Measurements from ENCODE around the gene GRIP2. TPM values are rescaled to one million over a fixed set of nuclear protein-coding genes. Genes with fewer than 3 reads are reported as not detected.

The GRIP2 gene
- total RNA-seq, 2 experiments from 2014 or later = not detected

- Mint-ChIP-seq H3K27me3 (no peaks in the 10 kb centered on the region), H3K36me3 (ENCODE audit: low read depth) (peaks cover 45% of the 10 kb centered on the region), H3K9me3 (ENCODE audit: low read depth) (no peaks in the 10 kb centered on the region), H3K27ac (peak overlapping the region; percentile 20), H3K4me1 (peaks cover 38% of the 10 kb centered on the region), H3K4me3 (no peak overlapping the region)
- ATAC-seq (no peak), DNase-seq (no peak)
- intact Hi-C loops (cut with DNase I, micrococcal nuclease) = loop anchor here (1.0 to 2.0 kb wide), 2 partner anchors 58 to 200 kb away; partner anchors contain the start of gene SLC6A6 (in 1 of the 2)
- CTCF ChIA-PET = no interaction called here
- POLR2A ChIA-PET = no interaction called here
These were observed 79.7 kb downstream of the GRIP2 start for GRCh38 chr3:14460342-14461005.

DNA sequence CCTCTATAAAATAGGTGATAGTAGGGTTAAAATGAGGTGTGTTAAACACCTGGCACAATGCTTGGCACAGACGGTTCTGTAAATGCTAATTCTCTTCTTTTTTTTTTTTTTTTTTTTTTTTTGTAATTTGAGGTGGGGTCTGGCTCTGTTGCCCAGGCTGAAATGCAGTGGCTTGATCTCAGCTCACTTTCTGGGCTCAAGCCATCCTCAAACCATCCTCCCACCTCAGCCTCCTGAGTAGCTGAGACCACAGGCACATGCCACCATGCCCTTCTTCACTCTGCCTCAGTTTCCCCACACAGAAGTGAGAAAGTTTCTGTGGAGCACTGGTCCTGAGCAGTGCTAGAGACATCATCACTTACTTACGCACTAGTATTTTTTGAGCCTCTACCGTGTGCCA lies 80.4 kb downstream of the GRIP2 start:
- Mint-ChIP-seq H3K4me3 (no peak overlapping the region), H3K27me3 (no peaks in the 10 kb centered on the region), H3K27ac (peak overlapping the region; percentile 20), H3K36me3 (ENCODE audit: low read depth) (peaks cover 42% of the 10 kb centered on the region), H3K4me1 (peaks cover 38% of the 10 kb centered on the region), H3K9me3 (ENCODE audit: low read depth) (no peaks in the 10 kb centered on the region)
- DNase-seq (no peak), ATAC-seq (no peak)
- ChIA-PET POLR2A (no interaction called here), CTCF (no interaction called here)
- intact Hi-C loops (cut with DNase I, micrococcal nuclease) = loop anchor here (2.0 kb wide), 1 partner anchor 199 kb away; no protein-coding TSS in a partner anchor

DNA sequence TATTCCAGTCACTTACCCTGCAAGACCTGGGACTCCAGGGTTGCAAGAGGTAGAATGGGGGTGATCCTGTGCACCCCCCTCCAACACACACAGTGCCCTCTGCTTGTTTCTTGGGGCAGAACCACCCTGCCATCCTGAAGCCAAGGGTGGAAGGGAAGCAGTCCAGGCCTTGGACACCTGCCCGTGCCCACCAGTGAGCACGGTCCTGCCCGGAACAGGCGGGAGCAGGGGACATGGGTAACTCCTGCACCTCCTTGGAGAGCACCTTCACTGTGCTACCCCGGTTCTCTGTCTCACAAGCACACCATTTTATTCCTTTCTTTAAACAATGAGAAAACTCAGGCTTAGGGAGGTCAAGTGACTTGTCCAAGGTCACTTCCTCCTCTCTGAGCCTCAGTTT lies 80.8 kb downstream of the GRIP2 start:
- peaks cover 38% of the 10 kb centered on the region for H3K4me1 Mint-ChIP-seq
- ATAC-seq (no peak), DNase-seq (no peak)
- intact Hi-C loops (cut with DNase I, micrococcal nuclease) = no loop called here
- ChIA-PET CTCF (interaction anchor here (0.7 to 1.5 kb wide), 9 partner anchors 8 to 256 kb away, joined by 3 to 7 read pairs (median 4); no protein-coding TSS in a partner anchor), POLR2A (interaction anchor here (0.6 kb wide), 1 partner anchor 57 kb away, joined by 3 read pairs; the partner anchor contains the start of gene SLC6A6)
- peaks cover 38% of the 10 kb centered on the region for H3K36me3 Mint-ChIP-seq (ENCODE audit: low read depth)
- no peaks in the 10 kb centered on the region for H3K27me3 Mint-ChIP-seq
- H3K4me3 Mint-ChIP-seq = no peak overlapping the region
- no peaks in the 10 kb centered on the region for H3K9me3 Mint-ChIP-seq (ENCODE audit: low read depth)
- peak overlapping the region; percentile 70 for H3K27ac Mint-ChIP-seq

- intact Hi-C loops (cut with DNase I, micrococcal nuclease) = loop anchor here in 1 of 2 experiments (1.0 kb wide), 1 partner anchor 26 kb away; no protein-coding TSS in a partner anchor
- peak; percentile 59 for ATAC-seq
- POLR2A ChIA-PET = interaction anchor here (0.6 to 0.9 kb wide), 2 partner anchors 27 to 56 kb away, joined by 3 to 4 read pairs; partner anchors contain the start of gene SLC6A6
These were observed 81.5 kb downstream of the GRIP2 start for GRCh38 chr3:14458434-14459275.

DNA sequence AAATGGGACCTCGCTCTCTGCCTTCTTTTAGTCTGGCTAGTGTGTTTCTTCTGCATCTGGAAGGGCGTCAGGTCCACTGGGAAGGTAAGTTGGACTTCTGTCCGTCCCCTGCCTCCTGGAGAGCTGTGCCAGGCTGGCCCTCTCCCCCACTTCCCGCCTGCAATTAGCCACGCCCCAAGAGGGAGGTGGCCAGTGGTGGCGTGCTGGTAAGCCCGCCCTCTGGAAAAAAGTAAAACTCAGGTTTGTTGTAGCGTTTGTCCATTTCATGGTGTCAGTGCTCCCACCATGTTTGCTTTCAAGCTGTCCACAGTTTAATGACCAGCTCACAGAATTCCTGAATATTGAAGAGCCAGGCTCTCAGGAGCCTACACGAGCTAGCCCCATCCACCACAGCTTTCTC lies 82.1 kb downstream of the GRIP2 start:
- no peak for ATAC-seq
- no peak for DNase-seq
- Mint-ChIP-seq H3K36me3 (ENCODE audit: low read depth) (peaks cover 42% of the 10 kb centered on the region), H3K27ac (peak overlapping the region; percentile 70), H3K9me3 (ENCODE audit: low read depth) (no peaks in the 10 kb centered on the region), H3K4me1 (peaks cover 37% of the 10 kb centered on the region), H3K4me3 (no peak overlapping the region), H3K27me3 (no peaks in the 10 kb centered on the region)
- POLR2A ChIA-PET = interaction anchor here (0.9 kb wide), 1 partner anchor 26 kb away, joined by 4 read pairs; no protein-coding TSS in a partner anchor
- CTCF ChIA-PET = interaction anchor here (0.6 to 1.5 kb wide), 7 partner anchors 10 to 209 kb away, joined by 3 to 6 read pairs (median 4); no protein-coding TSS in a partner anchor
- intact Hi-C loops (cut with DNase I, micrococcal nuclease) = loop anchor here in 1 of 2 experiments (1.0 kb wide), 1 partner anchor 26 kb away; no protein-coding TSS in a partner anchor

More at GRCh38 chr3:14458434-14459275, 81.5 kb downstream of the GRIP2 start:
- CTCF ChIA-PET = interaction anchor here (0.5 to 1.5 kb wide), 14 partner anchors 9 to 255 kb away, joined by 3 to 7 read pairs (median 4); no protein-coding TSS in a partner anchor
- Mint-ChIP-seq H3K36me3 (ENCODE audit: low read depth) (peaks cover 43% of the 10 kb centered on the region), H3K9me3 (ENCODE audit: low read depth) (no peaks in the 10 kb centered on the region), H3K27ac (peak overlapping the region; percentile 70), H3K4me1 (peaks cover 38% of the 10 kb centered on the region), H3K4me3 (no peak overlapping the region), H3K27me3 (no peaks in the 10 kb centered on the region)
- DNase-seq = peak; percentile 29

- H3K27ac Mint-ChIP-seq = no peak overlapping the region
- ChIA-PET POLR2A (no interaction called here), CTCF (interaction anchor here (1.0 to 1.3 kb wide), 2 partner anchors 10 to 56 kb away, joined by 3 read pairs; no protein-coding TSS in a partner anchor)
- no peaks in the 10 kb centered on the region for H3K9me3 Mint-ChIP-seq (ENCODE audit: low read depth)
- intact Hi-C loops (cut with DNase I, micrococcal nuclease) = no loop called here
- H3K4me1 Mint-ChIP-seq = peaks cover 32% of the 10 kb centered on the region
- ATAC-seq (no peak), DNase-seq (no peak)
- no peak overlapping the region for H3K4me3 Mint-ChIP-seq
- H3K27me3 Mint-ChIP-seq = no peaks in the 10 kb centered on the region
- peaks cover 39% of the 10 kb centered on the region for H3K36me3 Mint-ChIP-seq (ENCODE audit: low read depth)
These were observed 82.7 kb downstream of the GRIP2 start for GRCh38 chr3:14457481-14457880.

GRCh38 chr3:14456794-14457193 lies 83.3 kb downstream of the GRIP2 start:
- ATAC-seq (no peak), DNase-seq (no peak)
- intact Hi-C loops (cut with DNase I, micrococcal nuclease) = no loop called here
- H3K27ac Mint-ChIP-seq = no peak overlapping the region
- CTCF ChIA-PET = interaction anchor here (0.7 to 1.3 kb wide), 3 partner anchors 11 to 482 kb away, joined by 3 read pairs; no protein-coding TSS in a partner anchor
- POLR2A ChIA-PET = interaction anchor here (0.7 kb wide), 1 partner anchor 59 kb away, joined by 3 read pairs; no protein-coding TSS in a partner anchor
- H3K4me1 Mint-ChIP-seq = peaks cover 26% of the 10 kb centered on the region
- no peak overlapping the region for H3K4me3 Mint-ChIP-seq
- peaks cover 35% of the 10 kb centered on the region for H3K36me3 Mint-ChIP-seq (ENCODE audit: low read depth)
- no peaks in the 10 kb centered on the region for H3K27me3 Mint-ChIP-seq
- H3K9me3 Mint-ChIP-seq (ENCODE audit: low read depth) = no peaks in the 10 kb centered on the region

DNA sequence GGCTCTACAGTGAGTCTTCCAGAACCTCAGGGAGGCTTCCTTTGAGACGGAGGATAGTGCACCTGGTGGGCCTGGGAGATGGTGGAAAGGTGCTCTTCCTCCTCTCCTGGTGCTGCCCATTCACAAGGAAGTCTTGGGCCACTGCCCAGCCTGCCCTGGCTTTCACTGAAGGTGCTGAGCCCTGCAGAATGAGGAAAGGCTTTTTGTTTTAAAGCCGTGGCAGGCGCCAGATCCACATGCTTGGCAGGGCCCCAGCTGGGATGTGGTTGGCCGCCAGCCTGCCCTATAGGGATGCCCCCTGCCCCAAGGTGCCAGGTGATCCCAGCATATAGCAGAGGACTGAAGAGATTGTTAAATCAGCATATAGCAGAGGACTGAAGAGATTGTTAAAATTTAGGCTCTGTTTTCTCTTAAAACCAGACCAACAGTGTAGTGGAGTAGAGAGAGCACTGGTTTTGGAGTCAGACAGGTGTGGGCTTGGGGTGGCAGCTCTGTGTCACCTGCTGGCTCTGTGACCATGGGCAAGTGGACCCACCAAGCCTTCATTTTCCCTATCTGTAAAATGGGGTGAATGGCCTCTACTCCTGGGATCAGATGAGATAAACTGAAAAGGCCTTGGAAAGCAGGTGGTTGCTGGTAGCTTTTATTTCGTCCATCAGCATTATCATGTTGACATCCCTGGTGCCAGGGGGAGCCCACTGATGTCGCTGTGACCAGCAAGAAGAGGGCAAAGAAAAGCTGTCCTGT lies 84.4 kb downstream of the GRIP2 start:
- DNase-seq (no peak), ATAC-seq (no peak)
- Mint-ChIP-seq H3K36me3 (ENCODE audit: low read depth) (peaks cover 32% of the 10 kb centered on the region), H3K27ac (no peak overlapping the region), H3K4me1 (peaks cover 24% of the 10 kb centered on the region), H3K27me3 (no peaks in the 10 kb centered on the region), H3K4me3 (no peak overlapping the region), H3K9me3 (ENCODE audit: low read depth) (no peaks in the 10 kb centered on the region)
- ChIA-PET POLR2A (no interaction called here), CTCF (interaction anchor here (0.6 to 1.4 kb wide), 3 partner anchors 18 to 321 kb away, joined by 3 read pairs; partner anchors contain the start of gene SLC6A6)
- intact Hi-C loops (cut with DNase I, micrococcal nuclease) = no loop called here

- no peak for DNase-seq
- CTCF ChIA-PET = interaction anchor here (1.4 kb wide), 1 partner anchor 53 kb away, joined by 3 read pairs; the partner anchor contains the start of gene SLC6A6
- Mint-ChIP-seq H3K36me3 (ENCODE audit: low read depth) (peaks cover 24% of the 10 kb centered on the region), H3K4me3 (no peak overlapping the region), H3K4me1 (peaks cover 16% of the 10 kb centered on the region), H3K27ac (no peak overlapping the region), H3K9me3 (ENCODE audit: low read depth) (no peaks in the 10 kb centered on the region), H3K27me3 (no peaks in the 10 kb centered on the region)
- intact Hi-C loops (cut with DNase I, micrococcal nuclease) = no loop called here
- POLR2A ChIA-PET = no interaction called here
- ATAC-seq = no peak
These were observed 85.4 kb downstream of the GRIP2 start for GRCh38 chr3:14454639-14455310.

DNA sequence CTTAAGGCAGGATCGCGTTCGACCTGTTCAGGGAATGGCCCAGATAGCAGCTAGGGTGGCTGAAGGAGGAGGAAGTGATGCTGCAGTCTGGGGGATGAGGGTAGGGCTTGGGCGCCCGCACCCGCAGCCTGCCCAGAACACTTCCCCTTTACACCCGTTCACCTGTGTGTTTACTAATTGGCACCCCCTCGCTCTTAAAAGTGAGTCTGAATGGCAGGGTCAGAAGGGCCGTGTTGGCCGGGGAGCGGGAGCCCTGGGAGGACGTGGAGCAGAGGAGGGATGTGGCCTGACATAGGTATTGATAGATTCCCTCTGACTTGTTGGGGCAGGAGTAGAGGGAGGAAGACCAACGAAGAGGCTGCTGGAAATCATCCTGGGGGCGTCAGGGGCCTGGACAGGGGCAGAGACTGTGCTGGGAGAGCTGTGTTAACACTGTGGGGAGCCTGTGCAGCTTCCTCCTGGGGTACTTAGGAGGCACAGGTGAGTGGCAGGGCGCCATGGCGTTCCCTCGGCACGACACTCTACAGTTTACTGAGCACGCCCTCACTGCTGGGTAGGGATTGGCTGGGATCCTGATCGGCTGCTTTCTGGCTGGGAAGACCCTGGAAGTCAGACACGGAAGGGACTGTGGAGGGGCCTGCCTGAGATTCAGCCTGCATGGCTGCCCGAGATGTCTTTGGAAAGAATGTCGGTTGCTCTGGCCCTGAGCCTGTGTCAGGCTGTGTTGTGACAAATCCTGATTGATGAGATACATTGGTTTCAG lies 86.1 kb downstream of the GRIP2 start:
- ATAC-seq (no peak), DNase-seq (no peak)
- Mint-ChIP-seq H3K9me3 (ENCODE audit: low read depth) (no peaks in the 10 kb centered on the region), H3K27ac (no peak overlapping the region), H3K27me3 (no peaks in the 10 kb centered on the region), H3K4me1 (peaks cover 15% of the 10 kb centered on the region), H3K36me3 (ENCODE audit: low read depth) (peaks cover 21% of the 10 kb centered on the region), H3K4me3 (no peak overlapping the region)
- intact Hi-C loops (cut with DNase I, micrococcal nuclease) = no loop called here
- POLR2A ChIA-PET = no interaction called here
- CTCF ChIA-PET = interaction anchor here (1.4 kb wide), 1 partner anchor 52 kb away, joined by 3 read pairs; the partner anchor contains the start of gene SLC6A6
